Stimulated activated CD4-positive, alpha-beta T cell treated with anti-CD3 and anti-CD28 coated beads, TNF-alpha, amount 100 ng/mL, for 24 hours (primary cell): ENCODE measurements around the gene DAB2IP.

Source experiments
- DNase-seq, 3 experiments: peaks; one replicate each; pipeline ENCODE4 v3.0.0-alpha.2; 2020; ENCODE audit warnings: low read depth in 3 of 3

The DAB2IP gene

GRCh38 chr9:121662891-121663580 lies 11.6 kb downstream of the DAB2IP start:
- DNase-seq: no peak

- DNase-seq: no peak
These were observed 12.2 kb downstream of the DAB2IP start for GRCh38 chr9:121663591-121663990.

GRCh38 chr9:121666294-121666693 lies 14.9 kb downstream of the DAB2IP start:
- no peak for DNase-seq

GRCh38 chr9:121667214-121667613 lies 15.8 kb downstream of the DAB2IP start:
- no peak for DNase-seq

DNA sequence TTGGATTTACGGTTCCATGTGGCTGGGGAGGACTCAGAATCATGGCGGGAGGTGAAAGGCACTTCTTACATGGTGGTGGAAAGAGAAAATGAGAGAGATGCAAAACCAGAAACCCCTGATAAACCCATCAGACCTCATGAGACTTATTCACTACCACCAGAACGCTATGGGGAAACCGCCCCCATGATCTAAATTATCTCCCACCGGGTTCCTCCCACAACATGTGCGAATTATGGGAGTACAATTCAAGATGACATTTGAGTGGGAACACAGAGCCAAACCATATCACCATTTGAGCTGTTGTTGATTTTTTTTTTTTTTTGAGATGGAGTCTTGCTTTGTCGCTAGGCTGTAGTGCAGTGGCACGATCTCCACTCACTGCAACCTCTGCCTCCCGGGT lies 16.5 kb downstream of the DAB2IP start:
- DNase-seq: no peak

GRCh38 chr9:121670431-121670830 lies 19.0 kb downstream of the DAB2IP start:
- DNase-seq: no peak

DNA sequence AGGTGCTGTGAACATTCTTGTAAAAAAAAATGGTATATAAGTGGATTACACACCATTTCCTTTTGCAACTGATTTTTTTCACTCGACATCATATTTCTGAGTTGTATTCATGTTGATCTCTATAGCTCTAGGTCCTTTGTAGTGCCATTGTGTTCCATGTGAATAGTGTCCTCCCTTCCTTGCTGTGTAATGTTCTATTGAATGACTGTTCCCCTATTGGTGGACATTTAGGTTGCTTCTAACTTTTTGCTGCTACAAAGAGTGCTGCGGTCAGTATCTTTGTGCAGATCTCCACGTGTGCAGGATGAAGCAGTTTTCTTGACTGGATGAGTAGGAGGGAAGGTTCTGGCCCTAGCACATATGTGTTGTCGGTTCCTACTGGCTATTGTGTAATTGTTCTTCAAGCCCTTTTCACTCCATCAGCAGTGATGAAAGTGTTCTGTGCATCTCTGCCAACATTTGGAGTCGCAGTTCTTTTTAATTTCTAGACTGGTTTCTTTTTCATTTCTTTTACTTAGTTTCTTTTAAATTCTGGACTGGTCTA lies 20.2 kb downstream of the DAB2IP start:
- no peak for DNase-seq

- no peak for DNase-seq
These were observed 20.8 kb downstream of the DAB2IP start for GRCh38 chr9:121672213-121672612.

- no peak for DNase-seq
These were observed 21.6 kb downstream of the DAB2IP start for GRCh38 chr9:121672986-121673385.

DNA sequence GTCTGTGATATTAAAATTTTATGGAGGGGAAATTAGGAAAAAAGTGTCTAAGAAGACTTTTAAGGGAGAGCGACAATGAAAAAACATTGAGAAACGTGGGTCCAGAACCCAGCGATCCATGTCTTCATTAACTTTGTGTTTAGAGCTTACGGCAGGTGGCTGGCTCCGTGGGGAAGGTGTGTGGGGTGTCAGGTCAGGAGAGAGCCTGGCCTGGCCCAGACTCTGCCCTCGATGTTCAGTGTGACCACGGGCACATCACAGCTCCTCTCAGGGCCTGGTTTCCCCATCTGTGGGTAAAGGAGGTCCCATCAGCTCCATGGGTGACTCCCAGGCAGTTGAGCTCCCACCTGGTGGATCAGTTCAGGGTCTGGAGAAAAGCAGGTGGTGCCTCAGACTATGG lies 22.1 kb downstream of the DAB2IP start:
- no peak for DNase-seq

DNA sequence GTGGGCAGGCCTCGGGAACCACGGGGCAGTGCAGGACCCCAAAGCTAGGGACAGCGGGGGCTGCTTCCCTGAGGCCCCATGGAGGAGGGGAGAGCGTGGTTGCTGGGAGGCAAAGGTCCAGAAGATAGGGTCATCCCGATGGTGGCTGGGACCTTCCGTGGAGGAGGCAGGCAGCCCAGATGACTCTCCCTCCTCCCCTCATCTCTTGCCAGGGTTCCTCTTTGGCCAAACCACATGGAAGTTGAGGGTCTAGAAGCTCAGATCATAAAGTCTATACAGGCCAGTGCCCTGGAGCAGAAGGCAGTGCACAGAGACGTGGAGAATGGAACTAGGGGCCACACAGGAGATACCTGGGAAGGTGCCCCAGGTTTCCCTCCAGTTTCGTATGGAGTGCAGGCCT lies 22.6 kb downstream of the DAB2IP start:
- DNase-seq: no peak

- DNase-seq: no peak
These were observed 23.5 kb downstream of the DAB2IP start for GRCh38 chr9:121674952-121675351.

DNA sequence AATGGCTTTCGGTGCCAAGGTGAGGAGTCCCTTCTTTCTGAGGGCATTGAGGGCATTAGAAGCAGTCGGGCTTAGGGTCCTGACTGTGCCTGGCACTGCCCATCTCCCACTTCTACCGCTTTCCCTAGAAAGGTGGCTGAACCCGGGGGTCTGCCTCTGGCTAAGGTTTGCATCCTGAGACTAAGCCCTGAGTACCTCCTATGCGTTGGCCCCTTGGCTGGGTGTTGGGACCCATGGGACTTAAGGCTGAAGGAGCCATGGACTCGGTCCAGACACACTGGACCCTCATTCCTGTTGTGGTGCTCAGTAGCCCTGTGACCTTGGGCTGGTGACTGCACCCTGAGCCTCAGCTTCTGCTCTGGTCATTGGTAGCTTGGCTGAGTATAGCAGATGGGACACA lies 23.9 kb downstream of the DAB2IP start:
- DNase-seq: no peak

GRCh38 chr9:121675969-121676822 lies 24.8 kb downstream of the DAB2IP start:
- no peak for DNase-seq

- no peak for DNase-seq
These were observed 25.5 kb downstream of the DAB2IP start for GRCh38 chr9:121676926-121677325.

DNA sequence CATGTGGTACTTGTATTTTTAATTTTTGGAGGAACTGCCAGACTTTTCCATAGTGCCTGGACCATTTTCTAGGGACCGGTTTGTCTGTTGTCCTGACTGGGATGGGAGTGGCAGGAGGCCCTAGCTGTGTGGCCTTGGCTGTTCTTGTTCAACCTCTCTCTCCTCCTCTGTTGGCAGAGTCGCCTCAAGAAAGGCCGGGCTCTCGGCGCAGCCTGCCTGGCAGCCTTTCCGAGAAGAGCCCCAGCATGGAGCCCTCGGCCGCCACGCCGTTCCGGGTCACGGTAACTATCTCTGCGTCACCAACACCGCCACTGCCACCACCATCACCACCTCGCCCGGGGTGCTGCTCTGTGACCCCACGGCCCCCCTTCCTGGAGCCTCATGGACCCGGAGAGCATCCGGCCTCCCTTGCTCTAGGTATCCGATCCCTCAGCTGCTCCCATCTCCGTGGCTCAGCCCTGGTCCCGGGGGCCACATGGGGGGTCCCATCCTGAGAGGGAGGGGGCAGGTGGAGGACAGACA lies 27.1 kb downstream of the DAB2IP start:
- no peak for DNase-seq

GRCh38 chr9:121679901-121680635 lies 28.6 kb downstream of the DAB2IP start:
- DNase-seq: no peak

GRCh38 chr9:121681404-121681803 lies 30.0 kb downstream of the DAB2IP start:
- no peak for DNase-seq

DNA sequence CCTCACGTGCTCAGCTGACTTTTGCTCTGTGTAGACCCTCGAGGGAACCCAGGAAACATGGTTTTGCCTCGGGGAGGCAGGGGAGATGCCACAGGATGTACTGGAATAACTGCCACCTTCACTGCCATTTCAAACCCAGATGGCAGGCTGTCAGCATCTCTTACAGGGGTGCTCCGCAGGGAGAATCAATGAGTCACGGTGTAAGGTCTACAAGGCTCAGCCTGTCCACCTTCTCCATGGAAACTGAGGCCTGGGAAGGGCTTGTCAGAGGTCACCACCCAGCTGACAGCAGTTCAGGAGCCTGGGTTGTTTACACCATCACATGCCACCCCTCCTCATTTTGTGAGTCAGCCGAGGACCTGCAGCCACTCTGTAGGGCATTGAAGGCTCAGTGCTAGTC lies 30.8 kb downstream of the DAB2IP start:
- DNase-seq: no peak

GRCh38 chr9:121682926-121683515 lies 31.6 kb downstream of the DAB2IP start:
- DNase-seq: no peak

GRCh38 chr9:121683652-121684051 lies 32.2 kb downstream of the DAB2IP start:
- no peak for DNase-seq
